ENCODE results near the gene WWTR1.

WWTR1 gene

GRCh38 chr3:149628957-149629670 lies 28.7 kb downstream of the WWTR1 start:
- peaks cover 0 to 24% (median 5%) of the 10 kb centered on the region in 5 donors for H3K4me1 ChIP-seq (ENCODE audit: control insufficient read depth in 5 of 5, insufficient read depth in 5 of 5, low read length in 5 of 5)
- H3K27me3 ChIP-seq (ENCODE audit: control insufficient read depth in 5 of 5, insufficient read depth in 4 of 5, low read length in 5 of 5), result no peaks in the 10 kb centered on the region
- H3K27ac ChIP-seq (ENCODE audit: low read depth, low read length), result no peak overlapping the region
- no peaks in the 10 kb centered on the region for H3K9me3 ChIP-seq (ENCODE audit: control insufficient read depth in 5 of 5, low read length in 5 of 5)
- peaks cover 0 to 2% (median 0%) of the 10 kb centered on the region in 5 donors for H3K36me3 ChIP-seq (ENCODE audit: control insufficient read depth in 5 of 5, insufficient read depth in 5 of 5, low read length in 5 of 5)
- H3K4me3 ChIP-seq (ENCODE audit: low read depth in 1 of 5, low read length in 5 of 5), result no peak overlapping the region
- no peak overlapping the region for H3K9ac ChIP-seq (ENCODE audit: low read length in 5 of 5)

- H3K27ac ChIP-seq (ENCODE audit: low read depth, low read length), result no peak overlapping the region
- H3K27me3 ChIP-seq (ENCODE audit: control insufficient read depth in 5 of 5, insufficient read depth in 4 of 5, low read length in 5 of 5), result no peaks in the 10 kb centered on the region
- no peaks in the 10 kb centered on the region for H3K36me3 ChIP-seq (ENCODE audit: control insufficient read depth in 5 of 5, insufficient read depth in 5 of 5, low read length in 5 of 5)
- H3K4me3 ChIP-seq (ENCODE audit: low read depth in 1 of 5, low read length in 5 of 5), result no peak overlapping the region
- H3K9me3 ChIP-seq (ENCODE audit: control insufficient read depth in 5 of 5, low read length in 5 of 5), result no peaks in the 10 kb centered on the region
- peaks cover 0 to 15% (median 0%) of the 10 kb centered on the region in 5 donors for H3K4me1 ChIP-seq (ENCODE audit: control insufficient read depth in 5 of 5, insufficient read depth in 5 of 5, low read length in 5 of 5)
- no peak overlapping the region for H3K9ac ChIP-seq (ENCODE audit: low read length in 5 of 5)
These were observed 31.2 kb downstream of the WWTR1 start for GRCh38 chr3:149626671-149627070.

GRCh38 chr3:149625795-149626194 lies 32.0 kb downstream of the WWTR1 start:
- Histone ChIP-seq H3K9ac (ENCODE audit: low read length in 5 of 5) (no peak overlapping the region), H3K36me3 (ENCODE audit: control insufficient read depth in 5 of 5, insufficient read depth in 5 of 5, low read length in 5 of 5) (no peaks in the 10 kb centered on the region), H3K4me1 (ENCODE audit: control insufficient read depth in 5 of 5, insufficient read depth in 5 of 5, low read length in 5 of 5) (peaks cover 0 to 15% (median 0%) of the 10 kb centered on the region in 5 donors), H3K27ac (ENCODE audit: low read depth, low read length) (no peak overlapping the region), H3K27me3 (ENCODE audit: control insufficient read depth in 5 of 5, insufficient read depth in 4 of 5, low read length in 5 of 5) (no peaks in the 10 kb centered on the region), H3K9me3 (ENCODE audit: control insufficient read depth in 5 of 5, low read length in 5 of 5) (no peaks in the 10 kb centered on the region), H3K4me3 (ENCODE audit: low read depth in 1 of 5, low read length in 5 of 5) (no peak overlapping the region)

GRCh38 chr3:149623824-149624223 lies 34.0 kb downstream of the WWTR1 start:
- Histone ChIP-seq H3K9ac (ENCODE audit: low read length in 5 of 5) (no peak overlapping the region), H3K27me3 (ENCODE audit: control insufficient read depth in 5 of 5, insufficient read depth in 4 of 5, low read length in 5 of 5) (no peaks in the 10 kb centered on the region), H3K9me3 (ENCODE audit: control insufficient read depth in 5 of 5, low read length in 5 of 5) (no peaks in the 10 kb centered on the region), H3K4me3 (ENCODE audit: low read depth in 1 of 5, low read length in 5 of 5) (no peak overlapping the region), H3K4me1 (ENCODE audit: control insufficient read depth in 5 of 5, insufficient read depth in 5 of 5, low read length in 5 of 5) (peaks cover 0 to 17% (median 0%) of the 10 kb centered on the region in 5 donors), H3K36me3 (ENCODE audit: control insufficient read depth in 5 of 5, insufficient read depth in 5 of 5, low read length in 5 of 5) (no peaks in the 10 kb centered on the region), H3K27ac (ENCODE audit: low read depth, low read length) (no peak overlapping the region)

GRCh38 chr3:149621218-149622005 lies 36.4 kb downstream of the WWTR1 start:
- no peaks in the 10 kb centered on the region for H3K27me3 ChIP-seq (ENCODE audit: control insufficient read depth in 5 of 5, insufficient read depth in 4 of 5, low read length in 5 of 5)
- no peak overlapping the region for H3K4me3 ChIP-seq (ENCODE audit: low read depth in 1 of 5, low read length in 5 of 5)
- no peak overlapping the region for H3K27ac ChIP-seq (ENCODE audit: low read depth, low read length)
- H3K36me3 ChIP-seq (ENCODE audit: control insufficient read depth in 5 of 5, insufficient read depth in 5 of 5, low read length in 5 of 5), result no peaks in the 10 kb centered on the region
- no peak overlapping the region for H3K9ac ChIP-seq (ENCODE audit: low read length in 5 of 5)
- H3K4me1 ChIP-seq (ENCODE audit: control insufficient read depth in 5 of 5, insufficient read depth in 5 of 5, low read length in 5 of 5), result peaks cover 3 to 30% (median 12%) of the 10 kb centered on the region in 5 donors
- no peaks in the 10 kb centered on the region for H3K9me3 ChIP-seq (ENCODE audit: control insufficient read depth in 5 of 5, low read length in 5 of 5)

GRCh38 chr3:149620291-149621020 lies 37.4 kb downstream of the WWTR1 start:
- Histone ChIP-seq H3K9ac (ENCODE audit: low read length in 5 of 5) (no peak overlapping the region), H3K27ac (ENCODE audit: low read depth, low read length) (no peak overlapping the region), H3K4me3 (ENCODE audit: low read depth in 1 of 5, low read length in 5 of 5) (no peak overlapping the region), H3K9me3 (ENCODE audit: control insufficient read depth in 5 of 5, low read length in 5 of 5) (no peaks in the 10 kb centered on the region), H3K4me1 (ENCODE audit: control insufficient read depth in 5 of 5, insufficient read depth in 5 of 5, low read length in 5 of 5) (peaks cover 3 to 26% (median 18%) of the 10 kb centered on the region in 5 donors), H3K36me3 (ENCODE audit: control insufficient read depth in 5 of 5, insufficient read depth in 5 of 5, low read length in 5 of 5) (no peaks in the 10 kb centered on the region), H3K27me3 (ENCODE audit: control insufficient read depth in 5 of 5, insufficient read depth in 4 of 5, low read length in 5 of 5) (no peaks in the 10 kb centered on the region)

GRCh38 chr3:149619136-149619535 lies 38.7 kb downstream of the WWTR1 start:
- Histone ChIP-seq H3K36me3 (ENCODE audit: control insufficient read depth in 5 of 5, insufficient read depth in 5 of 5, low read length in 5 of 5) (no peaks in the 10 kb centered on the region), H3K4me1 (ENCODE audit: control insufficient read depth in 5 of 5, insufficient read depth in 5 of 5, low read length in 5 of 5) (peaks cover 3 to 26% (median 18%) of the 10 kb centered on the region in 5 donors), H3K27me3 (ENCODE audit: control insufficient read depth in 5 of 5, insufficient read depth in 4 of 5, low read length in 5 of 5) (no peaks in the 10 kb centered on the region), H3K27ac (ENCODE audit: low read depth, low read length) (no peak overlapping the region), H3K9me3 (ENCODE audit: control insufficient read depth in 5 of 5, low read length in 5 of 5) (no peaks in the 10 kb centered on the region), H3K4me3 (ENCODE audit: low read depth in 1 of 5, low read length in 5 of 5) (no peak overlapping the region), H3K9ac (ENCODE audit: low read length in 5 of 5) (no peak overlapping the region)

- Histone ChIP-seq H3K27ac (ENCODE audit: low read depth, low read length) (no peak overlapping the region), H3K9ac (ENCODE audit: low read length in 5 of 5) (no peak overlapping the region), H3K9me3 (ENCODE audit: control insufficient read depth in 5 of 5, low read length in 5 of 5) (no peaks in the 10 kb centered on the region), H3K36me3 (ENCODE audit: control insufficient read depth in 5 of 5, insufficient read depth in 5 of 5, low read length in 5 of 5) (no peaks in the 10 kb centered on the region), H3K27me3 (ENCODE audit: control insufficient read depth in 5 of 5, insufficient read depth in 4 of 5, low read length in 5 of 5) (no peaks in the 10 kb centered on the region), H3K4me1 (ENCODE audit: control insufficient read depth in 5 of 5, insufficient read depth in 5 of 5, low read length in 5 of 5) (peaks cover 3 to 26% (median 18%) of the 10 kb centered on the region in 5 donors), H3K4me3 (ENCODE audit: low read depth in 1 of 5, low read length in 5 of 5) (no peak overlapping the region)
These were observed 39.4 kb downstream of the WWTR1 start for GRCh38 chr3:149618151-149619123.

- Histone ChIP-seq H3K9ac (ENCODE audit: low read length in 5 of 5) (no peak overlapping the region), H3K36me3 (ENCODE audit: control insufficient read depth in 5 of 5, insufficient read depth in 5 of 5, low read length in 5 of 5) (no peaks in the 10 kb centered on the region), H3K4me3 (ENCODE audit: low read depth in 1 of 5, low read length in 5 of 5) (no peak overlapping the region), H3K27me3 (ENCODE audit: control insufficient read depth in 5 of 5, insufficient read depth in 4 of 5, low read length in 5 of 5) (no peaks in the 10 kb centered on the region), H3K4me1 (ENCODE audit: control insufficient read depth in 5 of 5, insufficient read depth in 5 of 5, low read length in 5 of 5) (peaks cover 3 to 33% (median 18%) of the 10 kb centered on the region in 5 donors), H3K9me3 (ENCODE audit: control insufficient read depth in 5 of 5, low read length in 5 of 5) (no peaks in the 10 kb centered on the region), H3K27ac (ENCODE audit: low read depth, low read length) (peak overlapping the region; percentile 56)
These were observed 42.0 kb downstream of the WWTR1 start for GRCh38 chr3:149615731-149616221.

All from subcutaneous abdominal adipose tissue (tissue), 5 donors.